HepG2 (cell line): Measurements from ENCODE around the gene HIVEP2.

Experiments
- ATF6 ChIP-seq: sonication (generic); formaldehyde crosslinking; conservative IDR thresholded peaks from 2 replicates; pipeline ENCODE4 v1.4.0; 2020; ENCODE audit warnings: missing genetic modification reagents
- CREB3 ChIP-seq: sonication (generic); formaldehyde crosslinking; IDR thresholded peaks from 2 replicates; pipeline ENCODE4 v1.5.0; 2020; ENCODE audit warnings: missing genetic modification reagents
- FLYWCH1 ChIP-seq: sonication (generic); formaldehyde crosslinking; IDR thresholded peaks from 2 replicates; pipeline ENCODE4 v1.8.1; 2023; ENCODE audit warnings: mild to moderate bottlenecking, missing genetic modification reagents
- IRF9 ChIP-seq: sonication (generic); formaldehyde crosslinking; IDR thresholded peaks from 2 replicates; pipeline ENCODE4 v1.8.0; 2022; ENCODE audit warnings: missing genetic modification reagents, mild to moderate bottlenecking, borderline replicate concordance
- JUND ChIP-seq: sonication (generic); formaldehyde crosslinking; IDR thresholded peaks from 2 replicates; pipeline ENCODE4 v1.8.0; 2022; ENCODE audit warnings: mild to moderate bottlenecking, missing genetic modification reagents
- MYNN ChIP-seq: sonication (generic); formaldehyde crosslinking; IDR thresholded peaks from 2 replicates; pipeline ENCODE4 v1.4.0; 2020; ENCODE audit warnings: mild to moderate bottlenecking, low read depth, missing genetic modification reagents
- POLR2A ChIP-seq, 2 experiments: IDR thresholded peaks; 2 replicates each; pipeline ENCODE4 v1.6.1; 2011; ENCODE audit warnings: low read depth in 2 of 2, low read length in 2 of 2, mild to moderate bottlenecking in 1 of 2, moderate library complexity in 1 of 2; ENCODE audit not compliant: insufficient read depth in 1 of 2
- RFX5 ChIP-seq: IDR thresholded peaks from 2 replicates; pipeline ENCODE4 v1.6.1; 2011; ENCODE audit warnings: low read depth, low read length, improper control_type of control experiment
- SETDB1 ChIP-seq: sonication (generic); formaldehyde crosslinking; IDR thresholded peaks from 2 replicates; pipeline ENCODE4 v1.5.1; 2020; ENCODE audit warnings: missing genetic modification reagents, mild to moderate bottlenecking, borderline replicate concordance
- SMARCC2 ChIP-seq: fragments of 450-650 bp; IDR thresholded peaks from 2 replicates; pipeline ENCODE4 v1.6.1; 2017; ENCODE audit warnings: antibody characterized with exemption, mild to moderate bottlenecking
- USF2 ChIP-seq, 2 experiments: sonication (generic) in 1 of 2; formaldehyde crosslinking in 1 of 2; IDR thresholded peaks; 2 replicates each; pipeline versions ENCODE4 v1.5.1 to v1.6.1; 2011 to 2020; ENCODE audit warnings: borderline replicate concordance in 1 of 2, low read depth in 1 of 2, low read length in 1 of 2, mild to moderate bottlenecking in 1 of 2, missing genetic modification reagents in 1 of 2, moderate library complexity in 1 of 2

GRCh38 chr6:142897659-142898058 is 47.3 kb downstream of the HIVEP2 start:
- TF ChIP-seq MYNN (CRISPR knock-in tag) (no peak), SMARCC2 (no peak), POLR2A (IDR thresholded peaks at IDR 0.05; ENCODE audit: insufficient read depth in 1 of 2, low read depth in 2 of 2, low read length in 2 of 2) (no peak), FLYWCH1 (CRISPR knock-in tag) (no peak), IRF9 (CRISPR knock-in tag) (no peak), SETDB1 (no peak), USF2 (IDR thresholded peaks at IDR 0.05; ENCODE audit: low read depth, low read length) (no peak), USF2 (CRISPR knock-in tag; IDR thresholded peaks at IDR 0.05; ENCODE audit: borderline replicate concordance) (no peak), ATF6 (CRISPR knock-in tag) (no peak), CREB3 (CRISPR knock-in tag) (no peak), JUND (CRISPR knock-in tag) (no peak), RFX5 (no peak)
